HUES48 (cell line): Measurements from ENCODE around the gene NFYB.
"Not testable (repeated sequence)": the region's sequence is repeated elsewhere in the genome, so short reads cannot be mapped to it uniquely, and the experiment has no call there.

Experiments used
- H3K27ac ChIP-seq: one replicate; pipeline ENCODE4 v1.7.0; 2013; ENCODE audit warnings: low read depth, low read length, inconsistent platforms
- H3K27me3 ChIP-seq: 2 replicates; pipeline ENCODE4 v1.6.1; 2013; ENCODE audit warnings: mild to moderate bottlenecking, low read length; ENCODE audit not compliant: control insufficient read depth, insufficient read depth
- H3K36me3 ChIP-seq: 2 replicates; pipeline ENCODE4 v1.6.1; 2013; ENCODE audit warnings: low read length; ENCODE audit not compliant: control insufficient read depth, insufficient read depth
- H3K4me1 ChIP-seq: 2 replicates; pipeline ENCODE4 v1.6.1; 2013; ENCODE audit warnings: mild to moderate bottlenecking, low read length; ENCODE audit not compliant: control insufficient read depth, insufficient read depth
- H3K4me3 ChIP-seq: 2 replicates; pipeline ENCODE4 v1.5.1; 2013; ENCODE audit warnings: mild to moderate bottlenecking, low read depth, low read length
- H3K9ac ChIP-seq: 2 replicates; pipeline ENCODE4 v1.6.1; 2013; ENCODE audit warnings: mild to moderate bottlenecking, low read depth, low read length, moderate library complexity
- H3K9me3 ChIP-seq: 2 replicates; pipeline ENCODE4 v1.6.1; 2013; ENCODE audit warnings: low read length; ENCODE audit not compliant: control insufficient read depth, insufficient read depth

Gene NFYB

DNA sequence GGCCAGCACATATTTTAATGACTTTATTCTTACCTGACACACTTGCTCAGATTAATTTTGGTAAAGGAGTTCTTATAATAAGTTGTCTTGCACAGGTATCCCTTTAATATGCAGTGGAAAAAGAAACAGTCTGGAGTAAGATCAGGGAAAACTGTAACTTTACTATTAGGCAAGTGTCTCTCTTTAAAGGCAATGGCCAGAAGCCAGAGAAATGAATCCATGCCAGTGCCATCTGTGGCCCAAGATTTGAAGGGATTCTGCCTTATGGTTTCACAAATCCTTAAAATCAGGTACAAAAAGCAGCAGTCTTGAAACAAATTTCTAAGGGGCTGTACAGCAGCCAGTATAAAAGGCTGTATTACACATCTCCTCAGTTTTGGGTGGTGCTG is 22.4 kb downstream of the NFYB start:
- Histone ChIP-seq H3K36me3 (peaks cover 50% of the 10 kb centered on the region), H3K4me1 (peaks cover 1% of the 10 kb centered on the region; the same call in 1 of the 2 replicates), H3K9me3 (no peaks in the 10 kb centered on the region), H3K4me3 (no peak overlapping the region), H3K27me3 (no peaks in the 10 kb centered on the region), H3K27ac (no peak overlapping the region), H3K9ac (no peak overlapping the region)

DNA sequence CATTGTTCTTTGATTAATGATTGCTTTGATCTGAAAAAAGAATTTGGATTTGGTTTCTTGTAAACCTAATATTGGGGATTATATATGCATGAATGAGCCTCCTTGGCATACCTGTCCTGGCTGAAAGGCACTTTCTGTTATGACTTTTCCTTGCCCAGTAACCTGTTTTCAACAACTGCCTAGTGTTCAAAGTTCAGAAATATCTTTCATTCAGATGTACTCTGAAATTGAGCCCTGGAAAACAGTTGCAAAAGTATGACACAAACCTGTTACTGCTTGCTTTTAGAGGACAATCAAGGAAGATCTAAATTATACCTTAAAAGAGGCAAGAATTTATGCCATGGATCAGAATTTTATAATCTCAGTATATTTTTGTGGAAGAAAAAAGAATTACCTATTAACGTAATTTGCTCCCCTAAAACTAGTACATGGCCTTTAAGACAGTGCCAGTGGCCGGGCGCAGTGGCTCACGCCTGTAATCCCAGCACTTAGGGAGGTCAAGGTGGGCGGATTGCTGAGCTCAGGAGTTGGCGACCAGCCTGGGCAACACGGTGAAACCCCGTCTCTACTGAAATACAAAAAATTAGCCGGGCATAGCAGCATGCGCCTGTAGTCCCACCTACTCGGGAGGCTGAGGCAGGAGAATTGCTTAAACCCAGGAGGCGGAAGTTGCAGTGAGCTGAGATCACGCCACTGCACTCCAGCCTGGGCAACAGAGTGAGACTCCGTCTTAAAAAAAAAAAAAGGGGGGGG is 23.0 kb downstream of the NFYB start:
- H3K9ac ChIP-seq, H3K9me3 ChIP-seq, H3K27me3 ChIP-seq, H3K4me3 ChIP-seq, H3K4me1 ChIP-seq, H3K27ac ChIP-seq: not testable (repeated sequence)
- H3K36me3 ChIP-seq = peaks cover 45% of the 10 kb centered on the region

DNA sequence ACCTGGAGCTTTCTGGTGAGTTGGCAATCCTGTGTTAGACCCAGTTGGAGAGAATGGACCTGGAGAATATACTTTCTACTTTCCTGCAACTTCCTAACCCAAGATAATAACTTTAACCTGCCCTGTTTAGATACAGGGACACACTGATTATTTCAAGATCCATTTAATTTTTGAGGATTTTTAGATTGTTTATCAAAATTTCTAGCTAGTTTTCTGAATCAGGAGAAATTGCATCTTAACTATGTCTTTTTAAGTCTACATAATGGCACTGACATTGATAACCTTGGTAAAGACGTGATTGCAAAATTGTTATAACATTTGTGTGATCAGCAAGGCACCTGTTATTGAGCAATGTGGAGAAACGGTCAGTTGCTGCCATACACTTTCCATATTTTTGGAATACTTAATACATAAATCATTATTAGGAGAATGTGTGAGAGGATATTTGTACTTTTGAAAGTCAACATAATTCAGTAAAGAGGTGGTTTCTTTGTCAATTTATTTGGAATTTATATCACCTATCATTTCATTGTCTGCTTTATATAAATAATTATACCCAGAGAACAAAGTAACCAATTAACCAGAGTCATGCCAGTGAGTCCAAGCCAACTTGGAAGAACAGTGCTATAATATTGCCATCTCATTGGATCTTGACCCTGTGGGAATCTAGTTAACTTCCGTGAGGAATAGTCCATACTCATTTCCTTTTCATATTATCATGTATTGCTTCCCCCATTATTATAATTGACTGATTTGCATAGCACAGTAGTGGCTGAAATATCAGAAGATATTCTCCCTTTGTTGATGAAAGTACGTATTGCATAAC is 28.4 kb downstream of the NFYB start:
- no peak overlapping the region for H3K27ac ChIP-seq
- peaks cover 17% of the 10 kb centered on the region for H3K4me1 ChIP-seq
- H3K27me3 ChIP-seq = no peaks in the 10 kb centered on the region
- no peak overlapping the region for H3K9ac ChIP-seq
- H3K9me3 ChIP-seq = no peaks in the 10 kb centered on the region
- no peaks in the 10 kb centered on the region for H3K36me3 ChIP-seq
- no peak overlapping the region for H3K4me3 ChIP-seq

DNA sequence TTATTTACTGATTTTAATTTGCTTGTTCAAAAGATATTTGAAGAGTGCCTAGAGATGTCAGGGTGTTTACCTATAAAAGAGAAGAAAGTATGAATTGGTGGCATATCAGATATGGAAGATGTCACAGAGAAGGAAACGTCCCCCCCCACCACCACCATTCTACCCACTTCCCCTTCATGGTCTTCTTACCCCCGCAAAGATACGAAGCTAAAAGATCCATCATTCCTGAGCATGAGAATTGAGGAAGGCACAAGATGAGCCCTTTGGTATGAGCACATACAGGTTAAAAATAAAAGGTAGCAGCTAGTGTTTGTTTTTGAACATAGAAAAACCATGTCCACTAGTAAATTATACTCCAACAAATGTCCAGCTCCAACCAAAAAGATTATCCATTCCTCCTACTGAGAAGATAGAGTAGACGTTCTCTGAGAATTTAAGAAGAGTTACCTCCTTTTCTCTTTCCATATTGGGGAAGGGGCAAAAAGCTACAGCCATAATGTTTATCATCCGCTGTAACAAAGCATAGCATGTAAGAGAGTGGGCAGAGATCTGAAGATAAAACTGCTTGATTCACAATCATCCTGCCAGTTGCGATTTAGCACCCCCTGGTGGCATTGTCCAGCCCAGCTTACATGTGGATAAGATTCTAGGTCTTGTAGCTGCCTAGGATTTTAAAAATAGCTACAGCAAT is 29.1 kb downstream of the NFYB start:
- H3K27me3 ChIP-seq = no peaks in the 10 kb centered on the region
- H3K4me3 ChIP-seq = no peak overlapping the region
- no peak overlapping the region for H3K27ac ChIP-seq
- peaks cover 17% of the 10 kb centered on the region for H3K4me1 ChIP-seq
- no peaks in the 10 kb centered on the region for H3K36me3 ChIP-seq
- no peak overlapping the region for H3K9ac ChIP-seq
- no peaks in the 10 kb centered on the region for H3K9me3 ChIP-seq

- H3K4me3 ChIP-seq = no peak overlapping the region
- no peaks in the 10 kb centered on the region for H3K9me3 ChIP-seq
- H3K36me3 ChIP-seq = no peaks in the 10 kb centered on the region
- no peak overlapping the region for H3K9ac ChIP-seq
- no peaks in the 10 kb centered on the region for H3K27me3 ChIP-seq
- H3K4me1 ChIP-seq = peaks cover 17% of the 10 kb centered on the region
- H3K27ac ChIP-seq = no peak overlapping the region
These were observed 31.0 kb downstream of the NFYB start for GRCh38 chr12:104106965-104107364.

DNA sequence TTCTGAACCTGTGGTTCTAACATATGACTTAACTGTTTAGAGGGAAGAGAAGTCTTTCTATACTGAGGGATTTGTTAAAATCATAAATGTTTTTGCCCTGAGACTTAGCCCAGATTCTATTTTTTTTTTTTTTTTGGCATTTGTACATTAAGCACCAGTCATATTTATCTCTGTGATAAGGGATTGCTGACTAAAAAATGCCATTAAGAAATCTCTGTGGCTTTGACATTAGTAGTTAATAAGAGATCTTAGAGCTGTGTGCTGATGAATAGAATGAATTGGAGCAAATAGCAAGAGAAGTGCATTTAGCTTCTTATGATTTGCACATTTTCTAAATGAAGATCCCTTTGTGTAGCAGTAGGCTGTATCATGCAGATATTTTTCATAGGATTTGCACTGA is 32.5 kb downstream of the NFYB start:
- Histone ChIP-seq H3K9ac (no peak overlapping the region), H3K9me3 (no peaks in the 10 kb centered on the region), H3K4me3 (no peak overlapping the region), H3K36me3 (no peaks in the 10 kb centered on the region), H3K27ac (no peak overlapping the region), H3K27me3 (no peaks in the 10 kb centered on the region), H3K4me1 (peaks cover 17% of the 10 kb centered on the region)

- H3K36me3 ChIP-seq = no peaks in the 10 kb centered on the region
- no peaks in the 10 kb centered on the region for H3K27me3 ChIP-seq
- H3K4me3 ChIP-seq = no peak overlapping the region
- H3K4me1 ChIP-seq = no peaks in the 10 kb centered on the region
- H3K9me3 ChIP-seq = no peaks in the 10 kb centered on the region
- H3K9ac ChIP-seq = no peak overlapping the region
- no peak overlapping the region for H3K27ac ChIP-seq
These were observed 40.1 kb downstream of the NFYB start for GRCh38 chr12:104097954-104098353.

- Histone ChIP-seq H3K36me3 (no peaks in the 10 kb centered on the region), H3K9ac (no peak overlapping the region), H3K9me3 (no peaks in the 10 kb centered on the region), H3K4me1 (0 out of 2 replicates have a peak, but pooled peaks cover 3% of the 10 kb centered on the region), H3K27ac (no peak overlapping the region), H3K4me3 (no peak overlapping the region), H3K27me3 (no peaks in the 10 kb centered on the region)
These were observed 42.7 kb downstream of the NFYB start for GRCh38 chr12:104095289-104095688.

DNA sequence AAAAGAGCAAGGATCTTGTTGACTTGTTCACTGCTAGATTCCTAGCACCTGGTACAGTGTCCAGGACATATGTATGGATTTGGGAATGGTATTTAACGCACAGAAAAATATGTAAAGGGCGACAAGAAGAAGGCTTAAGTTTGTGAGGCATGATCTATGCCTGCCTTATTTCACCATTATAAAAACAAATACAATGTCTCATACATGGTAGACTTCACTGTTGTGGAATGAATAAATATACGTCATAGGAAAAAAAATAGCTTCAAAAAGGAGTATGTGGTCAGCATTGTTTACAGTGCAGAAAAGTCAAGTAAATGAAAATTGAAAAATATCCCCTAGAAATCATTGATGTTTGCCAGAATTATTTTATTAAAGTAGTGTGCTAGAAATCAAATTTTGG is 43.7 kb downstream of the NFYB start:
- Histone ChIP-seq H3K9ac (no peak overlapping the region), H3K27ac (no peak overlapping the region), H3K36me3 (no peaks in the 10 kb centered on the region), H3K4me3 (no peak overlapping the region), H3K9me3 (no peaks in the 10 kb centered on the region), H3K27me3 (no peaks in the 10 kb centered on the region), H3K4me1 (0 out of 2 replicates have a peak, but pooled peaks cover 3% of the 10 kb centered on the region)

DNA sequence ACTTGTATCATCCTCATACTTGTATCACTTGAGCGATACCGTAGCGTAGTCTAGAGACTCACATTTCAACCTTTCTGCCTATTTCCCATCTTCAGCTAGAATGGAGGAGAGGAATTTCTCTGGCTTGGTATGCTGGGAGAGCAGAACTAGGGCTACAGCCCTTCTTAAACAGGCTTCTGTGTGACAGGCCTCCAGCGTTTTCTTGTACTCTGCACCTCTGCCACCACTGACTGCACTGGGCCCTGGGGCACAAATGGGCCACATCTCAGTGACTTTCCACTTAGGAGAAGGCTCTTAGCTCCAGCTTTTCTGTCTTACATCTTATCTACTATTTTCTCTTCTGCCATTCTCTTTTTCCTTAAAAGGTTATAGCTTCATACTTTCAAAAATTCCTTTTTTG is 46.9 kb downstream of the NFYB start:
- Histone ChIP-seq H3K9ac (no peak overlapping the region), H3K4me1 (0 out of 2 replicates have a peak, but pooled peaks cover 3% of the 10 kb centered on the region), H3K4me3 (no peak overlapping the region), H3K27ac (no peak overlapping the region), H3K9me3 (no peaks in the 10 kb centered on the region), H3K27me3 (no peaks in the 10 kb centered on the region), H3K36me3 (no peaks in the 10 kb centered on the region)

- no peaks in the 10 kb centered on the region for H3K9me3 ChIP-seq
- no peaks in the 10 kb centered on the region for H3K36me3 ChIP-seq
- H3K27ac ChIP-seq = no peak overlapping the region
- H3K4me1 ChIP-seq = 0 out of 2 replicates have a peak, but pooled peaks cover 3% of the 10 kb centered on the region
- no peak overlapping the region for H3K9ac ChIP-seq
- H3K4me3 ChIP-seq = no peak overlapping the region
- H3K27me3 ChIP-seq = no peaks in the 10 kb centered on the region
These were observed 47.3 kb downstream of the NFYB start for GRCh38 chr12:104090685-104091084.
